GM21717 (cell line): Measurements from ENCODE around the gene TFEC.

Source experiments
- ATAC-seq: cut with Tn5 transposase; IDR thresholded peaks from one replicate; pipeline ENCODE4 v1.9.1; 2021; ENCODE audit warnings: mild to moderate bottlenecking, moderate library complexity; ENCODE audit not compliant: unreplicated experiment

Gene TFEC

GRCh38 chr7:115995701-115996100 lies 34.9 kb downstream of the TFEC start:
- ATAC-seq: no peak

DNA sequence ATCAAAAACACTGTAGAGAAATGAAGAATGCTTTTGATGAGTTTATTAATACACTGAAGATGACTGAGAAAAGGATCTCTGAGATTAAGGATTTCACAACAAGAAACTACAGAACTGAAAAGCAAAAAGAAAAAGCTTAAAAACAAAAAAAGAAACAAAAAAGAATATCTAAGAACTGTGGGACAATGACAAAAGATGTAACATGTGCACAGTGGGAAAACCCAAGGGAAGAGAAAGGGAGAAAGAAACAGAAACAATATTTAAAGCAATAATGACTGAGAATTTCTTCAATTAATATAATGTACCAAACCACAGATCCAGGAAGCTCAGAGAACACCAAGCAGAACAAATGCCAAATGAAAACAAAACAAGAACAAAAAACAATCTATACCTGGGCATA lies 42.2 kb downstream of the TFEC start:
- no peak for ATAC-seq

GRCh38 chr7:115987486-115987885 lies 43.1 kb downstream of the TFEC start:
- ATAC-seq: no peak

- no peak for ATAC-seq
Measured at GRCh38 chr7:115984105-115984504, 46.5 kb downstream of the TFEC start.

DNA sequence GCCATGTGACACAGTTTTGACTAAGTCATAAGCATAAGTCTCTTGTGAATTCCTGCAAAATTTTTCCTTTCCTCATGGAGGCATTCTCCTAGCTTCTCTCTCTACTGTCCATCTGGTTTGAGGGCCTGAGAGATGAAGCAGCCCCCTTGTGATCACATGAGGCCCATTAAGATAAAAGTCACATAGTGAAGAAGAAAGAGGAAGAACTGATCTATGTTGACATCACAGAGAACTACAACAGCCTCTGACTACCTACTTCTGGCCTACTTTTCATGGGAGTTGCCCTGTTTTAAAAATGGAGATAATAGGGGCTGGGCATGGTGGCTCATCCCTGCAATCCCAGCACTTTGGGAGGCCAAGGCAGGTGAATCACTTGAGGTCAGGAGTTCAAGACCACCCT lies 50.4 kb downstream of the TFEC start:
- ATAC-seq: no peak

DNA sequence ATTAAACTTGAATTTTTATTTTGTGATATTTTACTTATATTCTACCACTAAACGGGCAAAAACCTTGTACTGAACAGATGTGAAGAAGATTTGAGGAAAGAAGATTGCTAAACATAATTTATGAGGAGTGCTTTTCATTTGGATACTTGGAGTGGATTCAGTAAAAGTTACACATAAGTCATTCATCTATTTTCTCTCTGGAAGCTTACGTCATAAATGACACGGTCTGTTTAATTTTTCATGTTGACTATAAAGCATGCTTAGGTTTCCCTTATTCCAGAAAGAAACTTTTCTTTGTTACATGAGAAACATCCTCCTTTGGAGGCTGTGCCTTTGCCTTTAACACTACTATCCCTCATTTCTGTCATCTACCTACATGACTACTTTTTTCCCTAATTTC lies 53.9 kb downstream of the TFEC start:
- no peak for ATAC-seq

GRCh38 chr7:115975766-115976165 lies 54.8 kb downstream of the TFEC start:
- ATAC-seq: no peak

DNA sequence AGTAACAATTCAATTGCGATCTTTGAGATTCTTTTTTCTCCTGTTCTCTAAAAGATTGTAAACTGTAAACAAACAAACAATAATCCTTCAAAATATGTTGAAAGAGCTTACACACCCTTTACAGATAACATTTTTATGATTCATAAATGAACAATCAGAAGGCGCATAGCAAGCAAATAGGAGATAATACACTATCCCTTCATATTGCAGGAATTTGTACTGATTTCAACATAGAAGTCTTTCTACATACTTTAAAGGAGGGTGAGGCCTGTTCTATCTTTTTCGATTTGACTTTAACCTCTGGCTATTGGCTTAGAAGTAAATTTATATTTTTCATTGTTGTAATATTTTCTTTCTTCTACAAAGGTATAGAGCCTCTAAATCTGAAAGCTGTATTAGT lies 57.2 kb downstream of the TFEC start:
- no peak for ATAC-seq

- no peak for ATAC-seq
Measured at GRCh38 chr7:115971506-115971905, 59.1 kb downstream of the TFEC start.

DNA sequence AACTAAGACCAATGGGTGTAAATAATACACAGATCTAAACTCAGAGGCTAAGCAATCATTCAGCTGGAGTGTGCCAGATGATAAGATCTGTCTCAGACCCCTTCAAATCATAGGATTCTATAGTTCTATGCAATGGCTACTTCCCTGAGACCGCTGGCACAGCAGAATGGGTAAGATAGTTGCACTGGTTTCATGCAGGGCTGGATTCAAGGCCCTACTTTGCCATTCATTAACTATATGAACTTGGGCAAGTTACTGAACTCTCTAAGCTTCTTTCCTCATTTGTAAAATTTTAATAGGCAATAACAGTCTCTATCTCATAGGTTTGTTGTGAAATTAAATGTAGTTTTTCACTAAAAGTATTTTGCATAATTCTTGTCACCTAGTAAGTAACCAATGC lies 62.0 kb downstream of the TFEC start:
- ATAC-seq: no peak

DNA sequence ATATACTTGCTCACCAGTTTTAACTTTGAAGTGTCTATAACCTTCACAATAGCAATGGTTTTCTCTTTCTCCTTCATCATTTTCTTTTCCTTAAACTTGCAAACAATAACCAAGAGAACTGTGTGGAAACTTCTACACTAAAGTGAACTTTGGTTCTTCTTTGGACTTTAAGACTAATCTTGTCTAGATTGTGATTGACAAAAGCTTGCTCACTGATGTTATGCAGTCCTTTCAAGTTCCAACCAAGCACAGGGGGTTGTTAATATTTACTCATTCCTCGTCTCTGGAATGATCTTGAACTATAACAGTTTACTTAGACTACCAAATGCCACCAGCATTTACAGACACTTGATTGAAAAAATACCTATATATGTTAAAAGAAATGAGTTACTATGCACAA lies 62.4 kb downstream of the TFEC start:
- ATAC-seq: no peak

GRCh38 chr7:115965796-115966475 lies 64.6 kb downstream of the TFEC start:
- ATAC-seq: no peak

- no peak for ATAC-seq
Measured at GRCh38 chr7:115965236-115965635, 65.3 kb downstream of the TFEC start.

DNA sequence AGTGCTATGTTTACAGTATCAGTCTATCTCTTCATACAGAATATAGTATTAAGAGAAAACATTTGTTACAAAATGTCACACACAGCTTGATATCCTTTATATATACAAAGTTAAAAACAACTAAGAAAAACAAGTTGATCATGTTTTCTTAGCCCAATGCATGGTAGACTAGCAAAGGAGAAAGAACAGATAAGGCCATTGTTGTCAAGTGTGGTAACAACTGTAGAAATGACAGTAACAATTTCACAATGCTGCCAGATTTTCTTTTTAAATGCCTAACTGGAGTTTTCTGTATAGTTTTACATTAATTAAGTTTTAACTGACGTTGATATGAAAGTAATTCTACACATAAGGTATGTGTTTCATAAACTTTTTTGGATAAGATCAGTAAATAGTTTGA lies 65.8 kb downstream of the TFEC start:
- no peak for ATAC-seq

GRCh38 chr7:115962340-115962739 lies 68.2 kb downstream of the TFEC start:
- ATAC-seq: no peak

DNA sequence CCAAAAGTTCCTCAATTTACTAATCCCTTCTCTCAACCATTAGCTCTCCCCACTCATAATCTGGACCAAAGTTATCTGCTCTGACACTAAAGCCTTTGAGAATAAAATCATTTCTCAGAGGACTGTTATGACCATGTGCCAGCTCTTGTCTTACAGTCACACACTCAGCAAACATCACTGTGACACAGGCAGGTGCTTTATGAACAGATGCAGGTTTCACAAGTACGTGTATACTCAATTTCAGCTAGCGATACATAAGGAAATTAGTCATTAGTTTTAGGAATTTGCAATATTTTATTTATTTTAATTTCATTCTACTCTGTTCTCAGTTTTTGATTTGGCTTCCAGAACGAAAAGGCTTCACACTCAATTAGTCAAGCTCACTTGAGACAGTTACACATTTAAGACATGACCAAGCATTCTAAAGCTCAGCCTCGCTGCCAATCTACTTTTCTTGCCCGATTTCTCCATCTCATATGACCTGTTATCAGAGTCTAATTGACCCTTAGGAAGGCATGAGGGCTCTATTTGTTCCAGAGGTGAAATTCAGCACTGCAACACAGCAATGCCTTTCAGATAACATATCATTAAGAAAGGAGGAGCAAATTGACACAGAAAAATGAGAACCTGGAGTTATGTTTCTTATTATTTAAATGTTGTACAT lies 76.8 kb downstream of the TFEC start:
- no peak for ATAC-seq

DNA sequence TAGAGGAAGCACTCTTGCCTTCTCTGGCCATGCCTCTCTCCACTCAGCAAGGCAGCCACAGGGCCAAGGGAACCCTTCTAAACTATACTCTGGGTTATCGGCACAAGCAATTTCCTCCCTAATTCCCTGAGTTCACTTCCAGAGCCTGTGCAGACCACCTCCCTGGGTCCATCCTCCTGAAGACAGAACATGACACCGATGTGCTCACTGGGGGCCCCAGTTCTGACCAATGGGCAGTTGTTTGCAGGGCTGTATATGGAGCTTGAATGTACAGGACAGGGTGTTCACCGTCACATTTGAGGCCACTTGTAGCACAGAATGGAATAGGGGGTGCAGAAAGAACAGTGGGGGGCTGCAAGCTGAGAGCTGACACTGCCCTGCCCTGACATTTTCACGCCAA lies 77.7 kb downstream of the TFEC start:
- ATAC-seq: no peak

GRCh38 chr7:115951547-115951946 lies 79.0 kb downstream of the TFEC start:
- ATAC-seq: no peak

- ATAC-seq: no peak
Measured at GRCh38 chr7:115941703-115942268, 88.8 kb downstream of the TFEC start.

DNA sequence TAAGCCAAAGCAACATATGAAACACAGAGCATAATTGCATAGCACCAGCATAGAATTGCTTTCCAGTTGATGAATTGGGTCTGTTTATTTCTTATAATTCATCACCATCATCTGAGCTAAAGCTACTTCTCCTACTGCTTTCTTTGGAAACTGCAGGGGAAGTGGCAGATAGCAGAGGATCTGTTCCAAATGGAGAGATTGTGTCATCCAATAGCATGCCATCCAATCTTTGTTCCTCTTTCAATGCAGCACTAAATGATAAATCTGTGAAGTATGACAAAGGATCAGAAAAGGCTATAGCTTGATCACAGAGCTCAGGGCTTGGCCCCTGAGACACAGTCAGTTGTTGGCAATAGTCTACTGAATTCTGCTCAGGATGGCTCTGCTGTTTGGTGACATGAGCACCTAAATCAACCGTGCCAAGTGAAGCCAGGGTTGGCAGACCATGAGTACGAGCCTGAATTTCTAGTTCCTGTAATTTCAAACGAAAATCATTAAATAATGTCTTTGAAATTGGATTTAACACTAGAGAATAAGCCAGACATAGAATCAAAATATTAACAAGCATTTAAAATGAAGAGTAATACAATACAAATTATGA lies 90.0 kb downstream of the TFEC start:
- no peak for ATAC-seq

DNA sequence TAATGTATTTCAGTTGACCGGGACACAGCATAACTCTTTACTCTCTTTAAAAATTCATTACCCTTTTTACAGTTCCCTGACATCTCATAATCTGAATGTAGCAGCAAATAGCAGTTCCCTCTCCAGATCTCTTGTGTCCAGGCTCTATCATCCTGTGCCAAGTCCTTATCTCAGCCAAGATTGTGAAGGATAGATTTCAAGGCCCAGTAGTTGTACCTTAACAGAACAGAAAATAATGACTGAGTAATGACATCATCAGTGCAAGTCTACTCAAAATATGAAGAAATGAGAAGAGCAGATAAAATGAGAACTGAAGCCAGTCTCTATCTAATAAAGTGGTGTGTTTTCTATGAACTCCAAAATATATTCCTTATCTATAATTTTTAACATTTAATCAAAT lies 92.6 kb downstream of the TFEC start:
- ATAC-seq: no peak

DNA sequence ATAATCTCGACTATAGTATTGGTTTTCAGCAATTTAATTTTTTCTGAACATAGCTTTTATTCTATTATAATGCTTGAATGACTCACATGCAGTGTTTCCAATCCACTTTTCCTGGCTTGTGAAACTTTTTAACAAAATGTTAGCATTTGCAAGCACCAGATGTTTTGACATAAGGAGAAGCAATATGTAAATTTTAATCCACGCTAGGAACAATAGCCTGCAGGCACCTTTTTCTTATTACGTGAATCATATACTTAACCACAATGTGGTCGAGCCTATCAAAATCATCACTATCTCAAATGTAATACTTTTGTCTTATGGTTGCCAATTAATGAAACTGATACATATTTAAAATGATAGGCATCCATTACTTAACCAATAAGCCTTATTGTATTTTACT lies 97.1 kb downstream of the TFEC start:
- ATAC-seq: no peak
